Measurements from ENCODE around the gene UBE2M. TPM values are rescaled to one million over a fixed set of nuclear protein-coding genes. Genes with fewer than 3 reads are reported as not detected.

UBE2M gene
- total RNA-seq, 1 experiment from 2014 or later, result 239 TPM

- no peaks in the 10 kb centered on the region for H3K36me3 ChIP-seq
- peaks cover 25% of the 10 kb centered on the region for H3K27me3 ChIP-seq
- no peak overlapping the region for H3K4me3 ChIP-seq
- H3K9me3 ChIP-seq, result no peaks in the 10 kb centered on the region
- no peak for DNase-seq
These were observed 22.6 kb downstream of the UBE2M start for GRCh38 chr19:58535857-58536256.

- H3K36me3 ChIP-seq, result no peaks in the 10 kb centered on the region
- no peak overlapping the region for H3K4me3 ChIP-seq
- DNase-seq, result no peak
- peaks cover 33% of the 10 kb centered on the region for H3K27me3 ChIP-seq
- no peaks in the 10 kb centered on the region for H3K9me3 ChIP-seq
These were observed 27.2 kb downstream of the UBE2M start for GRCh38 chr19:58531034-58531840.

GRCh38 chr19:58529405-58529804, 29.0 kb downstream of the UBE2M start:
- peaks cover 33% of the 10 kb centered on the region for H3K27me3 ChIP-seq
- no peak overlapping the region for H3K4me3 ChIP-seq
- DNase-seq, result no peak
- H3K36me3 ChIP-seq, result no peaks in the 10 kb centered on the region
- H3K9me3 ChIP-seq, result no peaks in the 10 kb centered on the region

GRCh38 chr19:58522709-58523108, 35.7 kb downstream of the UBE2M start:
- H3K9me3 ChIP-seq, result no peaks in the 10 kb centered on the region
- no peaks in the 10 kb centered on the region for H3K27me3 ChIP-seq
- H3K36me3 ChIP-seq, result no peaks in the 10 kb centered on the region
- H3K4me3 ChIP-seq, result no peak overlapping the region
- DNase-seq, result no peak

- peaks cover 7% of the 10 kb centered on the region for H3K36me3 ChIP-seq
- no peaks in the 10 kb centered on the region for H3K9me3 ChIP-seq
- no peaks in the 10 kb centered on the region for H3K27me3 ChIP-seq
- no peak overlapping the region for H3K4me3 ChIP-seq
- DNase-seq, result no peak
These were observed 36.8 kb downstream of the UBE2M start for GRCh38 chr19:58521651-58522050.

GRCh38 chr19:58520257-58520599, 38.2 kb downstream of the UBE2M start:
- peaks cover 17% of the 10 kb centered on the region for H3K36me3 ChIP-seq
- no peaks in the 10 kb centered on the region for H3K9me3 ChIP-seq
- no peaks in the 10 kb centered on the region for H3K27me3 ChIP-seq
- peak overlapping the region; percentile 71 for H3K4me3 ChIP-seq
- DNase-seq, result no peak

GRCh38 chr19:58519355-58520256, 38.8 kb downstream of the UBE2M start, which contains the start of gene ZBTB45:
Gene ZBTB45, minus strand, starts transcription at chr19:58519810. Its CDS starts 2,137 bp downstream, at chr19:58517673.
- DNase-seq, result peak; percentile 97
- no peaks in the 10 kb centered on the region for H3K9me3 ChIP-seq
- no peaks in the 10 kb centered on the region for H3K27me3 ChIP-seq
- peak within 1 kb of the TSS; percentile 71 for H3K4me3 ChIP-seq
- peaks cover 17% of the 10 kb centered on the region for H3K36me3 ChIP-seq

GRCh38 chr19:58519087-58519354, 39.4 kb downstream of the UBE2M start:
- peak; percentile 80 for DNase-seq
- Histone ChIP-seq H3K27me3 (no peaks in the 10 kb centered on the region), H3K36me3 (peaks cover 17% of the 10 kb centered on the region), H3K4me3 (peak overlapping the region; percentile 71), H3K9me3 (no peaks in the 10 kb centered on the region)

GRCh38 chr19:58518256-58519086, 39.9 kb downstream of the UBE2M start:
- H3K9me3 ChIP-seq, result no peaks in the 10 kb centered on the region
- peak; percentile 21 for DNase-seq
- H3K36me3 ChIP-seq, result peaks cover 17% of the 10 kb centered on the region
- no peaks in the 10 kb centered on the region for H3K27me3 ChIP-seq
- peak overlapping the region; percentile 71 for H3K4me3 ChIP-seq

GRCh38 chr19:58516964-58517833, 41.2 kb downstream of the UBE2M start:
- peaks cover 19% of the 10 kb centered on the region for H3K36me3 ChIP-seq
- DNase-seq, result no peak
- H3K27me3 ChIP-seq, result no peaks in the 10 kb centered on the region
- H3K4me3 ChIP-seq, result no peak overlapping the region
- H3K9me3 ChIP-seq, result no peaks in the 10 kb centered on the region

- no peak overlapping the region for H3K4me3 ChIP-seq
- DNase-seq, result no peak
- H3K36me3 ChIP-seq, result peaks cover 19% of the 10 kb centered on the region
- H3K9me3 ChIP-seq, result no peaks in the 10 kb centered on the region
- no peaks in the 10 kb centered on the region for H3K27me3 ChIP-seq
These were observed 42.1 kb downstream of the UBE2M start for GRCh38 chr19:58516246-58516836.

- H3K36me3 ChIP-seq, result peaks cover 19% of the 10 kb centered on the region
- H3K27me3 ChIP-seq, result no peaks in the 10 kb centered on the region
- H3K9me3 ChIP-seq, result no peaks in the 10 kb centered on the region
- no peak overlapping the region for H3K4me3 ChIP-seq
- no peak for DNase-seq
These were observed 43.2 kb downstream of the UBE2M start for GRCh38 chr19:58515259-58515658.

GRCh38 chr19:58514564-58515022, 43.8 kb downstream of the UBE2M start:
- Histone ChIP-seq H3K27me3 (no peaks in the 10 kb centered on the region), H3K36me3 (peaks cover 22% of the 10 kb centered on the region), H3K9me3 (no peaks in the 10 kb centered on the region), H3K4me3 (no peak overlapping the region)
- DNase-seq, result no peak

- Histone ChIP-seq H3K4me3 (no peak overlapping the region), H3K9me3 (no peaks in the 10 kb centered on the region), H3K27me3 (no peaks in the 10 kb centered on the region), H3K36me3 (peaks cover 23% of the 10 kb centered on the region)
- no peak for DNase-seq
These were observed 44.5 kb downstream of the UBE2M start for GRCh38 chr19:58513694-58514563.

- H3K27me3 ChIP-seq, result no peaks in the 10 kb centered on the region
- H3K9me3 ChIP-seq, result no peaks in the 10 kb centered on the region
- H3K36me3 ChIP-seq, result peaks cover 23% of the 10 kb centered on the region
- DNase-seq, result no peak
- H3K4me3 ChIP-seq, result no peak overlapping the region
These were observed 45.2 kb downstream of the UBE2M start for GRCh38 chr19:58513213-58513693.

Data from MG63 (cell line).